GM12872 (cell line): ENCODE data around the gene TEAD3.

ENCODE experiments used
- CTCF ChIP-seq: IDR thresholded peaks from 3 replicates; pipeline ENCODE4 v1.5.1; 2011; ENCODE audit warnings: low read depth, mild to moderate bottlenecking, low read length, moderate library complexity; ENCODE audit not compliant: insufficient read depth

TEAD3 gene

GRCh38 chr6:35508027-35508426, 11.1 kb upstream of the TEAD3 start:
- no peak for TF ChIP-seq CTCF

DNA sequence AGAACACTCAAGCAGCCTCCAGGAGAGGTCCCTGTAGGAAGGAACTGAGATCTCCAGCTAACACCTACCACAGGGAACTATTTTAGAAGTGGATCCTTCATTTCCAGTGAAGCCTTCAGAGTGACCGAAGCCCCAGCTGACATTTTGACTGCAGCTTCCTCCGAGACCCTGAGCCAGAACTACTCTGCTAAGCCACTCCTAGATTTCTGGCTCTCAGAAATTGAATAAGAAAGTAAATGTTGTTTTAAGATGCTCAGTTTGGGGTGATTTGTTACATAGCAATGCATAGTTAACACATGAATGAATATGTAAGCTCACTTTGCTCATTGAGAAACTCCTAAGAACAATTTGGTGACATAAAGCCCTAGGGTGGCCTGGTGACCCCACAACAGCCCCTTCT, 10.3 kb upstream of the TEAD3 start:
- no peak for TF ChIP-seq CTCF

- no peak for TF ChIP-seq CTCF
Observed at GRCh38 chr6:35506536-35506935, 9.7 kb upstream of the TEAD3 start.

GRCh38 chr6:35505999-35506412, 9.1 kb upstream of the TEAD3 start:
- no peak for TF ChIP-seq CTCF

DNA sequence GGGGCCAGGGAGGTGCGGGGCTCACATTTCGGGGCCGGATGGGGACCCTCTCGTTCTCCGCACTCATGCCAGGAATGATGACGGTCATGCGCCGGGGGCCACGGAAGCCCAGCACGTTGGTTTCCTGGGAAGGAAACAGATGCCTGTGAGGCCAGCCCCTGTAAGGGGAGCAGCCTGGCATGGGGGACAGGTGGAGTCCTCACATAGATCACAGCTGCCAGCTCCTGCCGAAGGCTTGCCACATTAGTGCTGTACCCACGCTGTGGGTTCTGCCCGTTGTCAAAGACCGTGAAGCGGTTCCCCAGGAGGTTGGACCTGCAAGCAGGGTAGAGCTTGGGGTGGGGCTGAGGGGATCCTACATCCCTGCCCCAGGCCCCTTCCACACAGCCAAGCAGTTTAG, 6.7 kb upstream of the TEAD3 start:
- TF ChIP-seq CTCF, result no peak

GRCh38 chr6:35501784-35502183, 4.9 kb upstream of the TEAD3 start:
- TF ChIP-seq CTCF, result no peak

DNA sequence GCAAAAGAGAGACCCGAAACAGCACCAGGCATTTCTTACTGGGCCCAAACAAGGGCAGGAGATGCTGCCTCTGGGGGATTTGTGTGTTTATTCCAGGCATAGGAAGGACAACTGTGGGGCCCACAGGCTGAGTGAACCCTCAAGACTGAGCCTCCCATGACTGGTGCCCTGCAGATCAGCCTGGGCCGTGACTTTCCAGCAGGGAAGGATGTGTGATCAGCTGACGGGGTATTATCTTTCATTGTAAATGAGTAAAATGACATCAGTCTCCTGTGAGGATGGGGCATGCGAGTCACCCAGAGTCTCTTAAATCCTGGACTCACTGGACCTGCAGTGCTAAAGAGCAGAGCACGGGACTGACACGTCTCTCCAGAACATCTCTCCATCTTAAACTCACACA, 3.9 kb upstream of the TEAD3 start:
- TF ChIP-seq CTCF, result no peak

GRCh38 chr6:35499372-35499771, 2.5 kb upstream of the TEAD3 start:
- no peak for TF ChIP-seq CTCF
